Neural progenitor cell (in vitro differentiated cells): ENCODE data around the gene NKAIN4. TPM values are rescaled to one million over a fixed set of nuclear protein-coding genes. Genes with fewer than 3 reads are reported as not detected.
A peak's percentile ranks its signal among the peaks of the same experiment; 100 is the strongest.

Experiments used
- DNase-seq: peaks from one replicate; pipeline ENCODE4 v3.0.0-alpha.2; 2016; ENCODE audit warnings: low spot score
- H2AFZ ChIP-seq: fragments of 200-600 bp; sonication (generic); replicated peaks from 2 replicates; pipeline ENCODE4 v1.6.1; 2016; ENCODE audit warnings: antibody characterized with exemption
- H3F3A ChIP-seq: fragments of 200-600 bp; sonication (generic); 2 replicates; pipeline ENCODE4 v1.6.1; 2016; ENCODE audit warnings: antibody characterized with exemption, low read depth
- H3K27ac ChIP-seq: fragments of 200-600 bp; sonication (generic); 2 replicates; pipeline ENCODE4 v1.5.1; 2016; ENCODE audit warnings: mild to moderate bottlenecking
- H3K27me3 ChIP-seq: fragments of 200-600 bp; sonication (generic); 2 replicates; pipeline ENCODE4 v1.6.1; 2016; ENCODE audit warnings: mild to moderate bottlenecking, moderate library complexity
- H3K36me3 ChIP-seq: fragments of 200-600 bp; sonication (generic); 2 replicates; pipeline ENCODE4 v1.5.1; 2016
- H3K4me1 ChIP-seq: fragments of 200-600 bp; sonication (generic); 2 replicates; pipeline ENCODE4 v1.6.1; 2016; ENCODE audit warnings: mixed run types
- H3K4me2 ChIP-seq: fragments of 200-600 bp; sonication (generic); 2 replicates; pipeline ENCODE4 v1.6.1; 2016
- H3K4me3 ChIP-seq: fragments of 200-600 bp; sonication (generic); 2 replicates; pipeline ENCODE4 v1.5.1; 2016
- H3K79me2 ChIP-seq: fragments of 200-600 bp; sonication (generic); 2 replicates; pipeline ENCODE4 v1.6.1; 2016; ENCODE audit warnings: low read depth
- H3K9ac ChIP-seq: fragments of 200-600 bp; sonication (generic); 2 replicates; pipeline ENCODE4 v1.6.1; 2016
- H3K9me3 ChIP-seq: fragments of 200-600 bp; sonication (generic); 2 replicates; pipeline ENCODE4 v1.5.1; 2016; ENCODE audit warnings: low read depth
- H4K20me1 ChIP-seq: fragments of 200-600 bp; sonication (generic); 2 replicates; pipeline ENCODE4 v1.6.1; 2016; ENCODE audit warnings: low read depth
- H3K27ac Mint-ChIP-seq: 3 replicates; pipeline ENCODE4 v1.8.0; 2021; ENCODE audit warnings: mixed read lengths
- H3K27me3 Mint-ChIP-seq: 2 replicates; pipeline ENCODE4 v1.8.0; 2022; ENCODE audit warnings: low read depth, mild to moderate bottlenecking, inconsistent platforms, moderate library complexity, mixed read lengths; ENCODE audit not compliant: insufficient read depth
- H3K36me3 Mint-ChIP-seq: 3 replicates; pipeline ENCODE4 v1.8.0; 2021; ENCODE audit warnings: mixed read lengths
- H3K4me1 Mint-ChIP-seq: 3 replicates; pipeline ENCODE4 v1.8.0; 2021; ENCODE audit warnings: mixed read lengths
- H3K4me3 Mint-ChIP-seq: 3 replicates; pipeline ENCODE4 v1.8.0; 2021; ENCODE audit warnings: mild to moderate bottlenecking, moderate library complexity, mixed read lengths
- H3K9me3 Mint-ChIP-seq: 3 replicates; pipeline ENCODE4 v1.8.0; 2020; ENCODE audit warnings: mixed read lengths
- EZH2 ChIP-seq: fragments of 200-600 bp; sonication (generic); IDR thresholded peaks from 2 replicates; pipeline ENCODE4 v1.6.1; 2017; ENCODE audit warnings: antibody characterized with exemption, mild to moderate bottlenecking, moderate library complexity
- EZH2phosphoT487 ChIP-seq: fragments of 200-600 bp; sonication (generic); IDR thresholded peaks from 2 replicates; pipeline ENCODE4 v1.6.1; 2017; ENCODE audit warnings: antibody characterized with exemption
- total RNA-seq: library from RNA; depleted of rRNA; stranded (reverse); fragments of >200 nt; gene quantifications from 2 replicates; pipeline ENCODE4 v1.2.3, GENCODE V29; 2015; ENCODE audit warnings: low replicate concordance
- TF ChIP-seq, protein P1 (sequence below): fragments of 200-600 bp; sonication (generic); IDR thresholded peaks from 2 replicates; pipeline ENCODE4 v1.5.1; 2017; ENCODE audit warnings: antibody characterized with exemption, mild to moderate bottlenecking

NKAIN4 gene
- total RNA-seq, 1 donor from 2014 or later, result 9.7 TPM

GRCh38 chr20:63286781-63287696 lies 32.8 kb upstream of the NKAIN4 start:
- TF ChIP-seq EZH2phosphoT487 (no peak), EZH2 (no peak)
- TF ChIP-seq, protein P1, sequence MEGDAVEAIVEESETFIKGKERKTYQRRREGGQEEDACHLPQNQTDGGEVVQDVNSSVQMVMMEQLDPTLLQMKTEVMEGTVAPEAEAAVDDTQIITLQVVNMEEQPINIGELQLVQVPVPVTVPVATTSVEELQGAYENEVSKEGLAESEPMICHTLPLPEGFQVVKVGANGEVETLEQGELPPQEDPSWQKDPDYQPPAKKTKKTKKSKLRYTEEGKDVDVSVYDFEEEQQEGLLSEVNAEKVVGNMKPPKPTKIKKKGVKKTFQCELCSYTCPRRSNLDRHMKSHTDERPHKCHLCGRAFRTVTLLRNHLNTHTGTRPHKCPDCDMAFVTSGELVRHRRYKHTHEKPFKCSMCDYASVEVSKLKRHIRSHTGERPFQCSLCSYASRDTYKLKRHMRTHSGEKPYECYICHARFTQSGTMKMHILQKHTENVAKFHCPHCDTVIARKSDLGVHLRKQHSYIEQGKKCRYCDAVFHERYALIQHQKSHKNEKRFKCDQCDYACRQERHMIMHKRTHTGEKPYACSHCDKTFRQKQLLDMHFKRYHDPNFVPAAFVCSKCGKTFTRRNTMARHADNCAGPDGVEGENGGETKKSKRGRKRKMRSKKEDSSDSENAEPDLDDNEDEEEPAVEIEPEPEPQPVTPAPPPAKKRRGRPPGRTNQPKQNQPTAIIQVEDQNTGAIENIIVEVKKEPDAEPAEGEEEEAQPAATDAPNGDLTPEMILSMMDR, result no peak
- Histone ChIP-seq H2AFZ (no peak overlapping the region), H3K27me3 (no peaks in the 10 kb centered on the region), H3K4me3 (no peak overlapping the region), H3K9ac (no peak overlapping the region), H3K4me2 (no peak overlapping the region), H3K79me2 (no peaks in the 10 kb centered on the region), H3K9me3 (no peaks in the 10 kb centered on the region), H3K27ac (no peak overlapping the region), H3K36me3 (no peaks in the 10 kb centered on the region), H4K20me1 (peaks cover 6% of the 10 kb centered on the region), H3F3A (no peaks in the 10 kb centered on the region), H3K4me1 (no peaks in the 10 kb centered on the region)
- Mint-ChIP-seq H3K27me3 (peaks cover 3% of the 10 kb centered on the region), H3K4me3 (no peak overlapping the region), H3K27ac (no peak overlapping the region), H3K4me1 (no peaks in the 10 kb centered on the region), H3K36me3 (peaks cover 2% of the 10 kb centered on the region), H3K9me3 (no peaks in the 10 kb centered on the region)
- no peak for DNase-seq

GRCh38 chr20:63285636-63286615 lies 31.7 kb upstream of the NKAIN4 start:
- Histone ChIP-seq H3K27me3 (no peaks in the 10 kb centered on the region), H3K27ac (no peak overlapping the region), H2AFZ (no peak overlapping the region), H3K9me3 (no peaks in the 10 kb centered on the region), H3K4me2 (no peak overlapping the region), H3K79me2 (no peaks in the 10 kb centered on the region), H3F3A (no peaks in the 10 kb centered on the region), H3K4me1 (no peaks in the 10 kb centered on the region), H3K9ac (no peak overlapping the region), H4K20me1 (peaks cover 6% of the 10 kb centered on the region), H3K36me3 (no peaks in the 10 kb centered on the region), H3K4me3 (no peak overlapping the region)
- peaks cover 3% of the 10 kb centered on the region for H3K27me3 Mint-ChIP-seq
- no peak for DNase-seq
- H3K9me3 Mint-ChIP-seq, result no peaks in the 10 kb centered on the region
- H3K4me1 Mint-ChIP-seq, result no peaks in the 10 kb centered on the region
- H3K4me3 Mint-ChIP-seq, result no peak overlapping the region
- no peak for TF ChIP-seq EZH2
- peaks cover 2% of the 10 kb centered on the region for H3K36me3 Mint-ChIP-seq
- H3K27ac Mint-ChIP-seq, result peak overlapping the region; percentile 46

- H3K4me1 Mint-ChIP-seq, result no peaks in the 10 kb centered on the region
- Histone ChIP-seq H3K4me1 (no peaks in the 10 kb centered on the region), H2AFZ (no peak overlapping the region)
These were observed 30.8 kb upstream of the NKAIN4 start for GRCh38 chr20:63284981-63285524.

More at GRCh38 chr20:63284981-63285524, 30.8 kb upstream of the NKAIN4 start:
- Histone ChIP-seq H3K27ac (no peak overlapping the region), H3K9ac (no peak overlapping the region), H3K4me3 (no peak overlapping the region), H3F3A (no peaks in the 10 kb centered on the region), H3K36me3 (no peaks in the 10 kb centered on the region), H3K27me3 (no peaks in the 10 kb centered on the region), H3K9me3 (no peaks in the 10 kb centered on the region), H3K4me2 (no peak overlapping the region), H3K79me2 (no peaks in the 10 kb centered on the region), H4K20me1 (peaks cover 3% of the 10 kb centered on the region)
- H3K27me3 Mint-ChIP-seq, result peaks cover 3% of the 10 kb centered on the region
- H3K9me3 Mint-ChIP-seq, result no peaks in the 10 kb centered on the region
- no peak for DNase-seq
- no peak overlapping the region for H3K4me3 Mint-ChIP-seq
- H3K27ac Mint-ChIP-seq, result no peak overlapping the region
- H3K36me3 Mint-ChIP-seq, result peaks cover 5% of the 10 kb centered on the region
- TF ChIP-seq, protein P1, result no peak
- TF ChIP-seq EZH2phosphoT487, result no peak
- TF ChIP-seq EZH2, result no peak
